HK-2 (cell line): Measurements from ENCODE around the gene PRKAB1.
"Not testable (repeated sequence)": the region's sequence is repeated elsewhere in the genome, so short reads cannot be mapped to it uniquely, and the experiment has no call there.

Experiments used
- DNase-seq: peaks from one replicate; pipeline ENCODE4 v3.0.0-alpha.2; 2018; ENCODE audit not compliant: unreplicated experiment

PRKAB1 gene

GRCh38 chr12:119667577-119668323 is at the start of gene PRKAB1:
PRKAB1 (plus strand) TSS chr12:119668133; CDS start chr12:119668245, 112 bp downstream.
- DNase-seq: peak; percentile 97

- not testable (repeated sequence) for DNase-seq
These were observed 49.5 kb upstream of the PRKAB1 start for GRCh38 chr12:119618328-119618896.

GRCh38 chr12:119620490-119620889 is 47.4 kb upstream of the PRKAB1 start:
- no peak for DNase-seq

- DNase-seq: no peak
These were observed 46.1 kb upstream of the PRKAB1 start for GRCh38 chr12:119621878-119622277.

- no peak for DNase-seq
These were observed 43.0 kb upstream of the PRKAB1 start for GRCh38 chr12:119624966-119625365.

- no peak for DNase-seq
These were observed 40.8 kb upstream of the PRKAB1 start for GRCh38 chr12:119627019-119627643.

- no peak for DNase-seq
These were observed 40.2 kb upstream of the PRKAB1 start for GRCh38 chr12:119627686-119628085.

GRCh38 chr12:119630223-119630780 is 37.6 kb upstream of the PRKAB1 start:
- DNase-seq: no peak

GRCh38 chr12:119630962-119631550 is 36.9 kb upstream of the PRKAB1 start:
- DNase-seq: no peak

- DNase-seq: no peak
These were observed 35.8 kb upstream of the PRKAB1 start for GRCh38 chr12:119631930-119632678.

GRCh38 chr12:119634743-119635142 is 33.2 kb upstream of the PRKAB1 start:
- no peak for DNase-seq

- no peak for DNase-seq
These were observed 24.9 kb upstream of the PRKAB1 start for GRCh38 chr12:119642986-119643385.

- no peak for DNase-seq
These were observed 23.0 kb upstream of the PRKAB1 start for GRCh38 chr12:119644930-119645329.

GRCh38 chr12:119645535-119646059 is 22.3 kb upstream of the PRKAB1 start:
- no peak for DNase-seq

- no peak for DNase-seq
These were observed 18.6 kb upstream of the PRKAB1 start for GRCh38 chr12:119649202-119649808.

- no peak for DNase-seq
These were observed 15.3 kb upstream of the PRKAB1 start for GRCh38 chr12:119652665-119653064.

- DNase-seq: not testable (repeated sequence)
These were observed 10.9 kb upstream of the PRKAB1 start for GRCh38 chr12:119657001-119657400.

GRCh38 chr12:119658166-119658565 is 9.8 kb upstream of the PRKAB1 start:
- not testable (repeated sequence) for DNase-seq

GRCh38 chr12:119659289-119659897 is 8.5 kb upstream of the PRKAB1 start:
- DNase-seq: no peak

GRCh38 chr12:119660076-119660475 is 7.9 kb upstream of the PRKAB1 start:
- DNase-seq: no peak
